IMR-90 (cell line): ENCODE results near the gene MAGI1.

Experiments
- BHLHE40 ChIP-seq: fragments of 150-350 bp; IDR thresholded peaks from 2 replicates; pipeline ENCODE4 v1.6.1; 2016; ENCODE audit warnings: mild to moderate bottlenecking, low read depth, low read length
- CEBPB ChIP-seq: IDR thresholded peaks from 2 replicates; pipeline ENCODE4 v1.6.1; 2012; ENCODE audit warnings: low read depth, low read length, improper control_type of control experiment
- CTCF ChIP-seq: conservative IDR thresholded peaks from 2 replicates; pipeline ENCODE4 v1.5.1; 2012; ENCODE audit warnings: mild to moderate bottlenecking, low read depth, low read length, improper control_type of control experiment
- FOS ChIP-seq: fragments of 150-350 bp; IDR thresholded peaks from 2 replicates; pipeline ENCODE4 v1.6.1; 2016; ENCODE audit warnings: low read depth, low read length
- MAFK ChIP-seq: IDR thresholded peaks from 2 replicates; pipeline ENCODE4 v1.6.1; 2012; ENCODE audit warnings: low read depth, low read length, improper control_type of control experiment
- MXI1 ChIP-seq: IDR thresholded peaks from 2 replicates; pipeline ENCODE4 v1.6.1; 2012; ENCODE audit warnings: low read depth, mild to moderate bottlenecking, low read length, moderate library complexity, borderline replicate concordance
- RCOR1 ChIP-seq: IDR thresholded peaks from 2 replicates; pipeline ENCODE4 v1.6.1; 2012; ENCODE audit warnings: mild to moderate bottlenecking, low read length, improper control_type of control experiment; ENCODE audit not compliant: insufficient replicate concordance

GRCh38 chr3:65873869-65874268, 164.8 kb downstream of the MAGI1 start:
- TF ChIP-seq MAFK (no peak), RCOR1 (no peak), BHLHE40 (no peak), MXI1 (no peak), CTCF (no peak), FOS (no peak), CEBPB (no peak)
